Panc1 (cell line): ENCODE data around the gene CREB3L2. TPM values are rescaled to one million over a fixed set of nuclear protein-coding genes. Genes with fewer than 3 reads are reported as not detected.

Source experiments
- ATAC-seq: fragments of 200-7000 bp; cut with Tn5 transposase; 2 replicates; pipeline ENCODE4 v1.9.1; 2020; ENCODE audit warnings: mild to moderate bottlenecking, moderate library complexity
- BruUV-seq: library from RNA; stranded (reverse); fragments of 400-500 nt; replicated peaks from 2 replicates; lab custom pipeline; 2021; lab: Mats Ljungman, UMichigan
- CTCF ChIA-PET: fragments of 300-600 bp; sonication (Branson Sonifier 250); formaldehyde crosslinking; loops from one replicate; lab custom pipeline; 2022; ENCODE audit warnings: antibody characterized with exemption; lab: Charles Lee
- POLR2A ChIA-PET: fragments of 300-600 bp; sonication (Branson Sonifier 250); formaldehyde crosslinking; loops from one replicate; lab custom pipeline; 2022; ENCODE audit warnings: antibody characterized with exemption; lab: Charles Lee
- DNase-seq: peaks from one replicate; pipeline ENCODE4 v3.0.0-alpha.2; 2010; ENCODE audit warnings: low read depth, low spot score
- H3K27ac ChIP-seq: 2 replicates; pipeline ENCODE4 v1.5.1; 2011; ENCODE audit warnings: mild to moderate bottlenecking, low read length, inconsistent platforms
- H3K27me3 ChIP-seq: fragments of 200-500 bp; sonication (Bioruptor generic); 2 replicates; pipeline ENCODE4 v1.6.0; 2014; ENCODE audit warnings: low read length, inconsistent platforms; ENCODE audit not compliant: control insufficient read depth, insufficient read depth
- H3K36me3 ChIP-seq: fragments of 200-500 bp; sonication (Bioruptor generic); 2 replicates; pipeline ENCODE4 v1.5.1; 2014; ENCODE audit warnings: inconsistent platforms, mild to moderate bottlenecking, low read length, moderate library complexity; ENCODE audit not compliant: control insufficient read depth, insufficient read depth
- H3K4me1 ChIP-seq: 2 replicates; pipeline ENCODE4 v1.5.1; 2011; ENCODE audit warnings: inconsistent platforms, mild to moderate bottlenecking, low read length, moderate library complexity; ENCODE audit not compliant: control insufficient read depth, insufficient read depth
- H3K4me3 ChIP-seq, 2 experiments: 2 replicates each; pipeline ENCODE4 v1.5.1; 2011 to 2012; ENCODE audit warnings: low read depth in 2 of 2, low read length in 2 of 2, mild to moderate bottlenecking in 2 of 2, inconsistent platforms in 1 of 2, moderate library complexity in 1 of 2
- H3K9me3 ChIP-seq: fragments of 200-500 bp; sonication (Bioruptor generic); 2 replicates; pipeline ENCODE4 v1.5.1; 2014; ENCODE audit warnings: low read depth, mild to moderate bottlenecking, inconsistent platforms, low read length, moderate library complexity; ENCODE audit not compliant: control insufficient read depth, insufficient read depth
- POLR2AphosphoS5 ChIP-seq: IDR thresholded peaks from 2 replicates; pipeline ENCODE4 v1.6.1; 2012; ENCODE audit warnings: mild to moderate bottlenecking, low read depth, low read length, moderate library complexity
- REST ChIP-seq, 2 experiments: IDR thresholded peaks; 2 replicates each; pipeline ENCODE4 v1.6.1; 2011 to 2012; ENCODE audit warnings: low read depth in 2 of 2, control low read depth in 1 of 2, low read length in 1 of 2, mild to moderate bottlenecking in 1 of 2, moderate library complexity in 1 of 2; ENCODE audit not compliant: insufficient read depth in 1 of 2
- SIN3A ChIP-seq: IDR thresholded peaks from 2 replicates; pipeline ENCODE4 v1.6.1; 2012; ENCODE audit warnings: low read depth, mild to moderate bottlenecking, low read length, moderate library complexity, borderline replicate concordance; ENCODE audit not compliant: insufficient read depth
- TCF7L2 ChIP-seq: IDR thresholded peaks from 2 replicates; pipeline ENCODE4 v1.6.1; 2011; ENCODE audit warnings: mild to moderate bottlenecking, low read depth, low read length, inconsistent platforms
- in situ Hi-C: cut with HindIII; loops from 2 replicates; pipeline ENCODE4 v1.10.0; 2016; ENCODE audit warnings: low sequenced_read_pairs, low pct_unique_long_range_greater_than_20kb
- intact Hi-C: fragments of 100-400 bp; cut with micrococcal nuclease; formaldehyde crosslinking; loops from one replicate; pipeline ENCODE4 v1.10.0; 2022; ENCODE audit not compliant: unreplicated experiment
- total RNA-seq: library from RNA; stranded (reverse); gene quantifications from one replicate; pipeline ENCODE4 v1.2.1, GENCODE V29; 2021; ENCODE audit not compliant: unreplicated experiment
- TF ChIP-seq, protein P1 (sequence below): fragments of 450-650 bp; IDR thresholded peaks from 2 replicates; pipeline ENCODE4 v1.5.1; 2017; ENCODE audit warnings: mild to moderate bottlenecking

The CREB3L2 gene
- total RNA-seq, 1 experiment from 2014 or later = 22.7 TPM

- Histone ChIP-seq H3K36me3 (no peaks in the 10 kb centered on the region), H3K9me3 (no peaks in the 10 kb centered on the region), H3K4me3 (no peak overlapping the region), H3K27ac (no peak overlapping the region), H3K27me3 (no peaks in the 10 kb centered on the region), H3K4me1 (no peaks in the 10 kb centered on the region)
- intact Hi-C loops (no loop called here), in situ Hi-C loops (no loop called here)
- POLR2A ChIA-PET = no interaction called here
- DNase-seq = no peak
- TF ChIP-seq TCF7L2 (no peak), REST (IDR thresholded peaks at IDR 0.05; ENCODE audit: insufficient read depth in 1 of 2, low read depth in 2 of 2, low read length in 1 of 2) (no peak), SIN3A (no peak), POLR2AphosphoS5 (no peak)
- TF ChIP-seq, protein P1, sequence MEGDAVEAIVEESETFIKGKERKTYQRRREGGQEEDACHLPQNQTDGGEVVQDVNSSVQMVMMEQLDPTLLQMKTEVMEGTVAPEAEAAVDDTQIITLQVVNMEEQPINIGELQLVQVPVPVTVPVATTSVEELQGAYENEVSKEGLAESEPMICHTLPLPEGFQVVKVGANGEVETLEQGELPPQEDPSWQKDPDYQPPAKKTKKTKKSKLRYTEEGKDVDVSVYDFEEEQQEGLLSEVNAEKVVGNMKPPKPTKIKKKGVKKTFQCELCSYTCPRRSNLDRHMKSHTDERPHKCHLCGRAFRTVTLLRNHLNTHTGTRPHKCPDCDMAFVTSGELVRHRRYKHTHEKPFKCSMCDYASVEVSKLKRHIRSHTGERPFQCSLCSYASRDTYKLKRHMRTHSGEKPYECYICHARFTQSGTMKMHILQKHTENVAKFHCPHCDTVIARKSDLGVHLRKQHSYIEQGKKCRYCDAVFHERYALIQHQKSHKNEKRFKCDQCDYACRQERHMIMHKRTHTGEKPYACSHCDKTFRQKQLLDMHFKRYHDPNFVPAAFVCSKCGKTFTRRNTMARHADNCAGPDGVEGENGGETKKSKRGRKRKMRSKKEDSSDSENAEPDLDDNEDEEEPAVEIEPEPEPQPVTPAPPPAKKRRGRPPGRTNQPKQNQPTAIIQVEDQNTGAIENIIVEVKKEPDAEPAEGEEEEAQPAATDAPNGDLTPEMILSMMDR = no peak
- no peak for ATAC-seq
- BruUV-seq = no TSS peak
- CTCF ChIA-PET = no interaction called here
Measured at GRCh38 chr7:137961200-137962177, 40.4 kb downstream of the CREB3L2 start.

DNA sequence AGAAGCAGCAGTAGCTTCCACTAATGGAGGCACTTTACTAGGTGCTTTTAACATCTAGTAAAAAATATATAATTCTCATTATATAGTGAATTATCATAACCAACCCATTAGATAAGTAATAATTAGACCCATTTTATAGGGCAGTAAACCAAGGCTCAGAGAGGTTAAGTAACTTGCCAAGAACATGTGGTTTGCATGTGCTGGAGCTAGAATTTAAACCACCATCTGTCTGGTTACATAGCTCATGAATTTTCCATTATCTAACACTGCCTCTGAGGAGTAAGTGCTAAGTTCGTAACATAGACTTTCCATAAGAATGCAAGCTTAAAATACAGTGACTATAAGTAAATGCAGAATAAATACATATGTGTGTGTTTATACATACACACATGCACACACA lies 41.9 kb downstream of the CREB3L2 start:
- no peaks in the 10 kb centered on the region for H3K4me1 ChIP-seq
- TF ChIP-seq REST (IDR thresholded peaks at IDR 0.05; ENCODE audit: insufficient read depth in 1 of 2, low read depth in 2 of 2, low read length in 1 of 2) = no peak
- no peak for TF ChIP-seq TCF7L2
- ChIA-PET POLR2A (no interaction called here), CTCF (no interaction called here)
- BruUV-seq = no TSS peak
- intact Hi-C loops (no loop called here), in situ Hi-C loops (no loop called here)
- H3K27me3 ChIP-seq = no peaks in the 10 kb centered on the region
- H3K9me3 ChIP-seq = no peaks in the 10 kb centered on the region
- no peak overlapping the region for H3K27ac ChIP-seq
- no peaks in the 10 kb centered on the region for H3K36me3 ChIP-seq
- H3K4me3 ChIP-seq = no peak overlapping the region
- ATAC-seq = no peak
- no peak for DNase-seq
